Activated T-cell treated with anti-CD3 and anti-CD28 coated beads, Interleukin-2, amount 50 U/mL, for 4 hours (primary cell): ENCODE data around the gene PRF1. TPM values are rescaled to one million over a fixed set of nuclear protein-coding genes. Genes with fewer than 3 reads are reported as not detected.
"Not testable (repeated sequence)": the region's sequence is repeated elsewhere in the genome, so short reads cannot be mapped to it uniquely, and the experiment has no call there.

ENCODE experiments used
- ATAC-seq, 2 donors: fragments of 200-7000 bp; cut with Tn5 transposase; one replicate each; pipeline ENCODE4 v1.10.0; 2021
- DNase-seq: peaks from one replicate; pipeline ENCODE4 v3.0.0-alpha.2; 2020
- H3K27me3 Mint-ChIP-seq: one replicate; pipeline ENCODE4 v1.8.0; 2021; ENCODE audit warnings: low read depth, mixed read lengths
- H3K36me3 Mint-ChIP-seq: one replicate; pipeline ENCODE4 v1.8.0; 2022; ENCODE audit warnings: mixed read lengths; ENCODE audit not compliant: insufficient read depth
- H3K4me1 Mint-ChIP-seq: one replicate; pipeline ENCODE4 v1.8.0; 2021; ENCODE audit warnings: low read depth, mixed read lengths
- H3K4me3 Mint-ChIP-seq: one replicate; pipeline ENCODE4 v1.8.0; 2021; ENCODE audit warnings: mild to moderate bottlenecking, moderate library complexity, mixed read lengths
- H3K9me3 Mint-ChIP-seq: one replicate; pipeline ENCODE4 v1.8.0; 2021; ENCODE audit warnings: mixed read lengths
- total RNA-seq, 3 donors: library from RNA; stranded (reverse); gene quantifications; one replicate each; pipeline ENCODE4 v1.2.1, GENCODE V29; 2021

PRF1 gene
- total RNA-seq, 3 donors from 2014 or later = 15.7 to 57.6 (median 36.6) TPM

GRCh38 chr10:70622981-70623844 lies 20.7 kb upstream of the PRF1 start:
- no peaks in the 10 kb centered on the region for H3K36me3 Mint-ChIP-seq
- peaks cover 7% of the 10 kb centered on the region for H3K4me1 Mint-ChIP-seq
- H3K4me3 Mint-ChIP-seq = no peak overlapping the region
- H3K9me3 Mint-ChIP-seq = peaks cover 17% of the 10 kb centered on the region
- H3K27me3 Mint-ChIP-seq = peaks cover 3% of the 10 kb centered on the region
- ATAC-seq (no peak), DNase-seq (no peak)

- peaks cover 9% of the 10 kb centered on the region for H3K4me1 Mint-ChIP-seq
- ATAC-seq (no peak), DNase-seq (no peak)
- H3K36me3 Mint-ChIP-seq = no peaks in the 10 kb centered on the region
- H3K9me3 Mint-ChIP-seq = peaks cover 14% of the 10 kb centered on the region
- peaks cover 3% of the 10 kb centered on the region for H3K27me3 Mint-ChIP-seq
- H3K4me3 Mint-ChIP-seq = no peak overlapping the region
These were observed 20.0 kb upstream of the PRF1 start for GRCh38 chr10:70622541-70622940.

GRCh38 chr10:70621503-70622078 lies 19.1 kb upstream of the PRF1 start:
- DNase-seq (no peak), ATAC-seq (no peak)
- Mint-ChIP-seq H3K9me3 (peaks cover 10% of the 10 kb centered on the region), H3K27me3 (peaks cover 3% of the 10 kb centered on the region), H3K36me3 (no peaks in the 10 kb centered on the region), H3K4me3 (no peak overlapping the region), H3K4me1 (peaks cover 14% of the 10 kb centered on the region)

GRCh38 chr10:70620020-70620289 lies 17.4 kb upstream of the PRF1 start:
- no peak for DNase-seq
- no peak for ATAC-seq
- H3K9me3 Mint-ChIP-seq = peaks cover 9% of the 10 kb centered on the region
- H3K4me3 Mint-ChIP-seq = no peak overlapping the region
- peaks cover 3% of the 10 kb centered on the region for H3K27me3 Mint-ChIP-seq
- peaks cover 23% of the 10 kb centered on the region for H3K4me1 Mint-ChIP-seq
- H3K36me3 Mint-ChIP-seq = no peaks in the 10 kb centered on the region

GRCh38 chr10:70619271-70620019 lies 16.9 kb upstream of the PRF1 start:
- no peak overlapping the region for H3K4me3 Mint-ChIP-seq
- peaks cover 3% of the 10 kb centered on the region for H3K27me3 Mint-ChIP-seq
- DNase-seq (no peak), ATAC-seq (no peak)
- H3K36me3 Mint-ChIP-seq = no peaks in the 10 kb centered on the region
- H3K4me1 Mint-ChIP-seq = peaks cover 27% of the 10 kb centered on the region
- peaks cover 9% of the 10 kb centered on the region for H3K9me3 Mint-ChIP-seq

- Mint-ChIP-seq H3K4me3 (no peak overlapping the region), H3K4me1 (peaks cover 31% of the 10 kb centered on the region), H3K9me3 (peaks cover 9% of the 10 kb centered on the region), H3K36me3 (no peaks in the 10 kb centered on the region), H3K27me3 (peaks cover 3% of the 10 kb centered on the region)
- ATAC-seq = no peak
- no peak for DNase-seq
These were observed 16.1 kb upstream of the PRF1 start for GRCh38 chr10:70618663-70619062.

GRCh38 chr10:70617798-70618568 lies 15.4 kb upstream of the PRF1 start:
- Mint-ChIP-seq H3K27me3 (peaks cover 3% of the 10 kb centered on the region), H3K4me1 (peaks cover 31% of the 10 kb centered on the region), H3K4me3 (no peak overlapping the region), H3K36me3 (no peaks in the 10 kb centered on the region), H3K9me3 (peaks cover 9% of the 10 kb centered on the region)
- DNase-seq = no peak
- ATAC-seq = peak; percentile 78 to 81

- Mint-ChIP-seq H3K4me1 (peaks cover 31% of the 10 kb centered on the region), H3K4me3 (no peak overlapping the region), H3K27me3 (peaks cover 3% of the 10 kb centered on the region), H3K36me3 (no peaks in the 10 kb centered on the region), H3K9me3 (peaks cover 9% of the 10 kb centered on the region)
- DNase-seq = no peak
- peak; percentile 16 to 61 for ATAC-seq
These were observed 14.2 kb upstream of the PRF1 start for GRCh38 chr10:70616761-70617160.

- DNase-seq (no peak), ATAC-seq (no peak)
- H3K4me3 Mint-ChIP-seq = no peak overlapping the region
- peaks cover 32% of the 10 kb centered on the region for H3K4me1 Mint-ChIP-seq
- H3K9me3 Mint-ChIP-seq = peaks cover 9% of the 10 kb centered on the region
- H3K36me3 Mint-ChIP-seq = no peaks in the 10 kb centered on the region
- H3K27me3 Mint-ChIP-seq = peaks cover 3% of the 10 kb centered on the region
These were observed 13.4 kb upstream of the PRF1 start for GRCh38 chr10:70615784-70616522.

- H3K9me3 Mint-ChIP-seq = peaks cover 6% of the 10 kb centered on the region
- no peak overlapping the region for H3K4me3 Mint-ChIP-seq
- DNase-seq = no peak
- ATAC-seq = no peak
- peaks cover 39% of the 10 kb centered on the region for H3K4me1 Mint-ChIP-seq
- peaks cover 3% of the 10 kb centered on the region for H3K27me3 Mint-ChIP-seq
- H3K36me3 Mint-ChIP-seq = no peaks in the 10 kb centered on the region
These were observed 12.7 kb upstream of the PRF1 start for GRCh38 chr10:70615211-70615610.

- not testable (repeated sequence) for H3K9me3 Mint-ChIP-seq, H3K27me3 Mint-ChIP-seq, ATAC-seq, H3K4me3 Mint-ChIP-seq, DNase-seq, H3K36me3 Mint-ChIP-seq
- H3K4me1 Mint-ChIP-seq = peaks cover 42% of the 10 kb centered on the region
These were observed 11.8 kb upstream of the PRF1 start for GRCh38 chr10:70614364-70614763.

- H3K4me3 Mint-ChIP-seq = no peak overlapping the region
- ATAC-seq (peak; percentile 21 to 73), DNase-seq (no peak)
- no peaks in the 10 kb centered on the region for H3K36me3 Mint-ChIP-seq
- peaks cover 3% of the 10 kb centered on the region for H3K27me3 Mint-ChIP-seq
- H3K4me1 Mint-ChIP-seq = peaks cover 42% of the 10 kb centered on the region
- H3K9me3 Mint-ChIP-seq = no peaks in the 10 kb centered on the region
These were observed 11.4 kb upstream of the PRF1 start for GRCh38 chr10:70613941-70614340.

- no peak for DNase-seq
- Mint-ChIP-seq H3K4me3 (no peak overlapping the region), H3K4me1 (peaks cover 29% of the 10 kb centered on the region), H3K36me3 (no peaks in the 10 kb centered on the region), H3K9me3 (no peaks in the 10 kb centered on the region), H3K27me3 (no peaks in the 10 kb centered on the region)
- no peak for ATAC-seq
These were observed 5.4 kb upstream of the PRF1 start for GRCh38 chr10:70607936-70608335.

GRCh38 chr10:70605161-70605560 lies 2.6 kb upstream of the PRF1 start:
- no peak for ATAC-seq

More at GRCh38 chr10:70605161-70605560, 2.6 kb upstream of the PRF1 start:
- DNase-seq = no peak
- Mint-ChIP-seq H3K27me3 (no peaks in the 10 kb centered on the region), H3K4me3 (no peak overlapping the region), H3K4me1 (peaks cover 47% of the 10 kb centered on the region), H3K36me3 (no peaks in the 10 kb centered on the region), H3K9me3 (no peaks in the 10 kb centered on the region)
